A549 (cell line): ENCODE measurements around the gene RNF114. TPM values are rescaled to one million over a fixed set of nuclear protein-coding genes. Genes with fewer than 3 reads are reported as not detected.

Experiments
- ATAC-seq, 2 experiments: fragments of 200-7000 bp in 1 of 2; fragments of >200 bp in 1 of 2; cut with Nextera tagmentation in 1 of 2; cut with Tn5 transposase in 1 of 2; 3 replicates each; pipeline versions ENCODE4 v1.8.0 to v1.9.1; 2018 to 2020; ENCODE audit warnings: mild to moderate bottlenecking in 1 of 2, moderate library complexity in 1 of 2
- CTCF ChIA-PET: fragments of 300-600 bp; sonication (Branson Sonifier 250); formaldehyde crosslinking; extraction: SDS; loops from one replicate; lab custom pipeline; 2021; ENCODE audit warnings: antibody characterized with exemption, inconsistent platforms; lab: Yijun Ruan, JAX
- POLR2A ChIA-PET: fragments of 350-600 bp; formaldehyde crosslinking; extraction: SDS; loops from one replicate; lab custom pipeline; 2021; ENCODE audit warnings: antibody characterized with exemption, inconsistent platforms; lab: Yijun Ruan, JAX
- DNase-seq, 2 experiments: peaks; one replicate each; pipeline versions ENCODE4 v3.0.0 to v3.0.0-alpha.2; 2011 to 2016; ENCODE audit warnings: low read depth in 1 of 2, low spot score in 1 of 2
- FAIRE-seq: peaks from 2 replicates; lab custom pipeline; 2011; peaks lifted over from hg19 to GRCh38; lab: Jason Lieb, UNC
- H3K27ac ChIP-seq, 2 experiments: fragments of >200 bp; sonication (Bioruptor Twin); formaldehyde crosslinking; 3 replicates each; pipeline ENCODE4 v1.5.1; 2016 to 2017
- H3K4me1 ChIP-seq: fragments of >200 bp; sonication (Bioruptor Twin); formaldehyde crosslinking; 3 replicates; pipeline ENCODE4 v1.6.1; 2016
- H3K4me2 ChIP-seq: fragments of >200 bp; sonication (Bioruptor Twin); formaldehyde crosslinking; 3 replicates; pipeline ENCODE4 v1.6.1; 2016
- H3K4me3 ChIP-seq: fragments of >200 bp; sonication (Bioruptor Twin); formaldehyde crosslinking; 3 replicates; pipeline ENCODE4 v1.5.1; 2016
- H3K9me3 ChIP-seq: fragments of >200 bp; sonication (Bioruptor Twin); formaldehyde crosslinking; 3 replicates; pipeline ENCODE4 v1.6.1; 2016
- ATOH8 ChIP-seq: fragments of 250-450 bp; sonication (Bioruptor Pico); IDR thresholded peaks from 2 replicates; pipeline ENCODE4 v1.5.0; 2020; ENCODE audit warnings: low read depth, mild to moderate bottlenecking, moderate library complexity
- BCL3 ChIP-seq: fragments of >200 bp; sonication (Bioruptor Twin); formaldehyde crosslinking; IDR thresholded peaks from 3 replicates; pipeline ENCODE4 v1.6.1; 2016
- CBX2 ChIP-seq: fragments of 200-600 bp; sonication (generic); IDR thresholded peaks from 2 replicates; pipeline ENCODE4 v1.6.1; 2016; ENCODE audit warnings: low read depth, mild to moderate bottlenecking, borderline replicate concordance
- CEBPB ChIP-seq, 2 experiments: fragments of >200 bp in 1 of 2; sonication (Bioruptor Twin) in 1 of 2; formaldehyde crosslinking in 1 of 2; IDR thresholded peaks; 2 replicates each; pipeline ENCODE4 v1.6.1; 2012 to 2016
- CTCF ChIP-seq: fragments of >200 bp; sonication (Bioruptor Twin); formaldehyde crosslinking; IDR thresholded peaks from 3 replicates; pipeline ENCODE4 v1.5.1; 2016
- EHF ChIP-seq: fragments of 250-450 bp; sonication (Bioruptor Pico); IDR thresholded peaks from 2 replicates; pipeline ENCODE4 v1.5.0; 2020; ENCODE audit warnings: mild to moderate bottlenecking
- EHMT2 ChIP-seq: fragments of 200-600 bp; sonication (generic); IDR thresholded peaks from 2 replicates; pipeline ENCODE4 v1.6.1; 2016; ENCODE audit warnings: antibody characterized with exemption, low read depth, mild to moderate bottlenecking, moderate library complexity
- EP300 ChIP-seq, 2 experiments: fragments of >200 bp; sonication (Bioruptor Twin); formaldehyde crosslinking; IDR thresholded peaks; 2 replicates in 1 of 2; 3 replicates in 1 of 2; pipeline ENCODE4 v1.6.1; 2016 to 2017
- FOSB ChIP-seq: fragments of 250-450 bp; sonication (Bioruptor Pico); IDR thresholded peaks from 2 replicates; pipeline ENCODE4 v1.5.0; 2020; ENCODE audit warnings: mild to moderate bottlenecking, moderate library complexity
- FOSL2 ChIP-seq, 2 experiments: fragments of 450-650 bp in 1 of 2; fragments of >200 bp in 1 of 2; sonication (Bioruptor Twin) in 1 of 2; formaldehyde crosslinking; IDR thresholded peaks; 2 replicates each; pipeline versions ENCODE4 v1.5.0 to v1.6.1; 2016 to 2020; ENCODE audit warnings: mild to moderate bottlenecking in 1 of 2, moderate library complexity in 1 of 2
- HES2 ChIP-seq: fragments of >200 bp; sonication (Bioruptor Twin); formaldehyde crosslinking; IDR thresholded peaks from 2 replicates; pipeline ENCODE4 v1.6.1; 2016
- HOXB5 ChIP-seq: fragments of 250-450 bp; sonication (Bioruptor Pico); IDR thresholded peaks from 2 replicates; pipeline ENCODE4 v1.5.0; 2020; ENCODE audit warnings: mild to moderate bottlenecking, moderate library complexity
- JUN ChIP-seq, 2 experiments: fragments of >200 bp; sonication (Bioruptor Twin); formaldehyde crosslinking; IDR thresholded peaks; 2 replicates in 1 of 2; 3 replicates in 1 of 2; pipeline ENCODE4 v1.6.1; 2016 to 2017
- KDM1A ChIP-seq: fragments of 200-600 bp; sonication (generic); IDR thresholded peaks from 2 replicates; pipeline ENCODE4 v1.6.1; 2016; ENCODE audit warnings: low read depth, mild to moderate bottlenecking
- MAFK ChIP-seq: fragments of 450-650 bp; IDR thresholded peaks from 2 replicates; pipeline ENCODE4 v1.6.1; 2014; ENCODE audit not compliant: partially characterized antibody
- MYC ChIP-seq: IDR thresholded peaks from 2 replicates; pipeline ENCODE4 v1.6.1; 2012; ENCODE audit warnings: mild to moderate bottlenecking, inconsistent platforms, low read length, improper control_type of control experiment, borderline replicate concordance
- NFE2L2 ChIP-seq: fragments of 150-350 bp; conservative IDR thresholded peaks from 2 replicates; pipeline ENCODE4 v1.6.1; 2014; ENCODE audit warnings: low read length
- NR3C1 ChIP-seq: fragments of >200 bp; sonication (Bioruptor Twin); formaldehyde crosslinking; IDR thresholded peaks from 3 replicates; pipeline ENCODE4 v1.6.1; 2017
- PHF8 ChIP-seq: fragments of 200-600 bp; sonication (generic); IDR thresholded peaks from 2 replicates; pipeline ENCODE4 v1.6.1; 2016; ENCODE audit warnings: low read depth, mild to moderate bottlenecking, antibody characterized with exemption, moderate library complexity, borderline replicate concordance
- RAD21 ChIP-seq, 2 experiments: fragments of >200 bp in 1 of 2; sonication (Bioruptor Twin) in 1 of 2; formaldehyde crosslinking in 1 of 2; IDR thresholded peaks in 1 of 2; conservative IDR thresholded peaks in 1 of 2; 2 replicates in 1 of 2; 3 replicates in 1 of 2; pipeline ENCODE4 v1.6.1; 2012 to 2018; ENCODE audit warnings: inconsistent platforms in 1 of 2
- RNF2 ChIP-seq: fragments of 200-600 bp; sonication (generic); IDR thresholded peaks from 2 replicates; pipeline ENCODE4 v1.6.1; 2016; ENCODE audit warnings: low read depth, mild to moderate bottlenecking, antibody characterized with exemption, moderate library complexity, borderline replicate concordance
- SMC3 ChIP-seq: fragments of >200 bp; sonication (Bioruptor Twin); formaldehyde crosslinking; IDR thresholded peaks from 3 replicates; pipeline ENCODE4 v1.6.1; 2018; ENCODE audit warnings: inconsistent platforms
- SREBF2 ChIP-seq: fragments of 450-650 bp; IDR thresholded peaks from 2 replicates; pipeline ENCODE4 v1.6.1; 2014; ENCODE audit warnings: mild to moderate bottlenecking, moderate library complexity
- TFCP2L1 ChIP-seq: fragments of 250-450 bp; sonication (Bioruptor Pico); IDR thresholded peaks from 2 replicates; pipeline ENCODE4 v1.5.0; 2021; ENCODE audit warnings: mild to moderate bottlenecking
- ZC3H11A ChIP-seq: fragments of 450-650 bp; IDR thresholded peaks from 2 replicates; pipeline ENCODE4 v1.6.1; 2014; ENCODE audit warnings: antibody characterized with exemption, mild to moderate bottlenecking
- ZFP36 ChIP-seq: fragments of 450-650 bp; IDR thresholded peaks from 2 replicates; pipeline ENCODE4 v1.6.1; 2014; ENCODE audit warnings: borderline replicate concordance; ENCODE audit not compliant: partially characterized antibody
- WGBS: methylation state at CpG from one replicate; pipeline ENCODE4 v1.1.6; 2017; ENCODE audit errors: missing lambda C conversion rate; 5-methylcytosine and 5-hydroxymethylcytosine counted together
- polyA plus RNA-seq, 4 experiments: library from polyadenylated mRNA; depleted of rRNA in 3 of 4; stranded (reverse); fragments of >200 nt; fragmentation: RNase III in 1 of 4; extraction: RNeasy Plus Mini Kit Qiagen cat#74134 plus additional on column Dnase treatment in 1 of 4; gene quantifications; 2 replicates in 3 of 4; 3 replicates in 1 of 4; pipeline ENCODE4 v1.2.3, GENCODE V29; 2011 to 2017
- TF ChIP-seq, protein P1 (sequence below): IDR thresholded peaks from 2 replicates; pipeline ENCODE4 v1.6.1; 2012; ENCODE audit warnings: low read depth, borderline replicate concordance
- TF ChIP-seq, protein P2 (sequence below): IDR thresholded peaks from 2 replicates; pipeline ENCODE4 v1.6.1; 2012

Gene RNF114
- polyA plus RNA-seq, 2 of the 4 experiments (the other 2 are of a cell fraction): 43.1 to 44.8 TPM

DNA sequence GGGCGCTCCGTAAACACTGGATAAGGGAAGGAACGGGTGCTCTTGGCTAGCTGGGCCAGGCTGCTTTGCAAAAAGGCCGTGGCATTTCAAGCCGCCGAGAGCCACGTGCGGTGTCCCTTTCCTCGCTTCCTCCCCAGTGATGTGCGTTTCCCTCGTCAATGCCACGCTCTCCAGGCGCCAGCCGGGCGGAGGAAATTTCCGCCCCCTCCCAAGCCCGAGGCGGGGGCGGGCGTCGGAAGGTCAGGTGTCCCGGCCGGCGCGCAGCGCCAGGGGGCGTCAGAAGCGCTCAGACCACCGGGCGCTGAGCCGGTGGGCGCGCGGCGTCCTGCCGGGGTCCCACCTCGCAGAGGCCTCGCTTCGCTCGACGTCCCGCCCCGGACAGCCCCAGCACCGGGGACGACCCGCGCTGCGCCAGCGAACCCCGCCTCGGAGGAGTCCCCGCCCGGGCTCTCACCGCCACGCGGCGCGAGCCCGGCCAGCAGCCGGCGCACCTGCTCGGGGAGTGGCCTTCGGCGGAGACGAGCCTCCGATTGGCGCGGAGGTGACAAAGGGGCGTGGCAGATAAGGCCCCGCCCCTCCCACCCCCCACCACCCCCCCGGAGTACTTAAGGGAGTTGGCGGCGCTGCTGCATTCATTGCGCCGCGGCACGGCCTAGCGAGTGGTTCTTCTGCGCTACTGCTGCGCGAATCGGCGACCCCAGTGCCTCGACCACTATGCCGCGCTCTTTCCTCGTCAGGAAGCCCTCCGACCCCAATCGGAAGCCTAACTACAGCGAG, 46.3 kb downstream of the RNF114 start, which contains the start of gene SNAI1 (continued):
- TF ChIP-seq RAD21 (conservative IDR thresholded peaks at IDR 0.05 in 1 of 2, IDR thresholded peaks at IDR 0.05 in 1 of 2): peak; percentile 34 to 79; a peak in 4 of 5 replicates
- TF ChIP-seq HES2: no peak
- TF ChIP-seq, protein P1, sequence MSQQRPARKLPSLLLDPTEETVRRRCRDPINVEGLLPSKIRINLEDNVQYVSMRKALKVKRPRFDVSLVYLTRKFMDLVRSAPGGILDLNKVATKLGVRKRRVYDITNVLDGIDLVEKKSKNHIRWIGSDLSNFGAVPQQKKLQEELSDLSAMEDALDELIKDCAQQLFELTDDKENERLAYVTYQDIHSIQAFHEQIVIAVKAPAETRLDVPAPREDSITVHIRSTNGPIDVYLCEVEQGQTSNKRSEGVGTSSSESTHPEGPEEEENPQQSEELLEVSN: peak; percentile 93
- no peak for TF ChIP-seq EP300 (IDR thresholded peaks at IDR 0.05)
- TF ChIP-seq EHF (CRISPR knock-in tag): no peak
- no peak for TF ChIP-seq NFE2L2
- TF ChIP-seq TFCP2L1: 0 out of 2 replicates have a peak, but pooled peaks have one; percentile 66
- TF ChIP-seq FOSB (CRISPR knock-in tag): no peak
- TF ChIP-seq RNF2: peak; percentile 87; the same call in 1 of the 2 replicates
- peak in 1 of 2 experiments; percentile 93; a peak in 3 of 5 replicates for TF ChIP-seq JUN (IDR thresholded peaks at IDR 0.05)
- TF ChIP-seq HOXB5 (CRISPR knock-in tag): 0 out of 2 replicates have a peak, but pooled peaks have one; percentile 24
- peak; percentile 86 for TF ChIP-seq MYC
- no peak for TF ChIP-seq ZC3H11A
- TF ChIP-seq KDM1A: no peak
- TF ChIP-seq FOSL2 (IDR thresholded peaks at IDR 0.05): no peak
- 0 out of 2 replicates have a peak, but pooled peaks have one; percentile 8 for TF ChIP-seq FOSL2 (CRISPR knock-in tag; IDR thresholded peaks at IDR 0.05)

- DNase-seq (no peak), ATAC-seq (peak; percentile 1 to 9; a peak in 3 of 6 replicates), FAIRE-seq (no peak)
- peak overlapping the region; percentile 95 for H3K4me2 ChIP-seq
- WGBS: 25% methylated on average over 18 of the region's 24 CpGs
- TF ChIP-seq ATOH8 (CRISPR knock-in tag) (no peak), CTCF (no peak), EHF (CRISPR knock-in tag) (no peak), KDM1A (no peak), JUN (IDR thresholded peaks at IDR 0.05) (0 out of 5 replicates have a peak, but pooled peaks of 1 of the 2 experiments have one; percentile 3), ZFP36 (no peak), SREBF2 (no peak), CBX2 (no peak), SMC3 (no peak), NR3C1 (no peak), BCL3 (no peak; the same call in 2 of the 3 replicates), MYC (no peak), MAFK (no peak), CEBPB (IDR thresholded peaks at IDR 0.05) (no peak), PHF8 (peak; percentile 96), EHMT2 (no peak), RNF2 (peak; percentile 55; the same call in 1 of the 2 replicates), EP300 (IDR thresholded peaks at IDR 0.05) (no peak), HOXB5 (CRISPR knock-in tag) (no peak)
- TF ChIP-seq, protein P2, sequence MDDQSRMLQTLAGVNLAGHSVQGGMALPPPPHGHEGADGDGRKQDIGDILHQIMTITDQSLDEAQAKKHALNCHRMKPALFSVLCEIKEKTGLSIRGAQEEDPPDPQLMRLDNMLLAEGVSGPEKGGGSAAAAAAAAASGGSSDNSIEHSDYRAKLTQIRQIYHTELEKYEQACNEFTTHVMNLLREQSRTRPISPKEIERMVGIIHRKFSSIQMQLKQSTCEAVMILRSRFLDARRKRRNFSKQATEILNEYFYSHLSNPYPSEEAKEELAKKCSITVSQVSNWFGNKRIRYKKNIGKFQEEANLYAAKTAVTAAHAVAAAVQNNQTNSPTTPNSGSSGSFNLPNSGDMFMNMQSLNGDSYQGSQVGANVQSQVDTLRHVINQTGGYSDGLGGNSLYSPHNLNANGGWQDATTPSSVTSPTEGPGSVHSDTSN: no peak
- ChIA-PET CTCF (interaction anchor here (0.6 to 28.4 kb wide), 8 partner anchors 30 to 662 kb away, joined by 3 to 1049 read pairs (median 4); no protein-coding TSS in a partner anchor), POLR2A (interaction anchor here (1.0 to 6.8 kb wide), 4 partner anchors 36 to 132 kb away, joined by 3 to 79 read pairs (median 4); no protein-coding TSS in a partner anchor)
- peak overlapping the region; percentile 69 for H3K4me3 ChIP-seq
- H3K4me1 ChIP-seq: peaks cover 62% of the 10 kb centered on the region
- H3K9me3 ChIP-seq: no peaks in the 10 kb centered on the region
- H3K27ac ChIP-seq: peak overlapping the region; percentile 80 to 95
These were observed 47.1 kb downstream of the RNF114 start for GRCh38 chr20:49983123-49983847.
